ENCODE results near the gene FABP3. TPM values are rescaled to one million over a fixed set of nuclear protein-coding genes. Genes with fewer than 3 reads are reported as not detected.
A peak's percentile ranks its signal among the peaks of the same experiment; 100 is the strongest.

The FABP3 gene
- total and polyA plus RNA-seq, 2 of the 13 experiments (the other 11 are each of a cell fraction or from before 2014, with no cell fraction given): 0.21 to 0.24 TPM

DNA sequence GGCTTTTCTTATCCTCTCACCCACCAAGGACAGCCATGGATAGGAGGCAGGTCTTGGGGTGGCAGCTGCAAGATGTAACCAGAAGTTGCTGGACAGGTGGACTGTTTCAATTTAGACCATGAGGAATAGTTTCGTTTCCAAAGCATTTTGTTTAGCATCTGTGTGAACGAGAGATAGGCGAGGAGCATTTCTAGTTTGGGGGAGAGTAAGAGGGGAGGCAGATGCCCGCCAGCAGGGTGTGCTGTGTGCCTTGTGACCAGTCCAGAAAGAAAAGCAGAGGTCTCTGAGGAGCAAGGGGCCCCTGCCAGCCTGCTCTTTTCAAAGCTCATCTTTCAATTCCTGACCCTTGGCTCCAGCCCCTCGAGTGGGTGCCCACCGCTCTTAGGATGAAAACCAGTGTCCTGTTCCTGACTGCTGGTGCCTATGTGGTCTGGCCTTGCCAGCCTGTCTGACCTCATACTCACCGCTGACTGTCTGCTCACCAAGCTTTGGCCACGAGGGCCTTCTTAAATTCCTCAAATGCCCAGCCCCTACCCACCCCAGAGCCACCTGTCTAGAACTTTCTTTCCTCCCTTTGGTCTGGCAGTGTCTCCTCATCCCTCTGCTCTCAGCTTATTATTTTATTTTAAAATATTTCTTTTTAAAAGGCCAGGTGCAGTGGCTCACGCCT lies 48.6 kb upstream of the FABP3 start (continued):
- TF ChIP-seq, protein P1, sequence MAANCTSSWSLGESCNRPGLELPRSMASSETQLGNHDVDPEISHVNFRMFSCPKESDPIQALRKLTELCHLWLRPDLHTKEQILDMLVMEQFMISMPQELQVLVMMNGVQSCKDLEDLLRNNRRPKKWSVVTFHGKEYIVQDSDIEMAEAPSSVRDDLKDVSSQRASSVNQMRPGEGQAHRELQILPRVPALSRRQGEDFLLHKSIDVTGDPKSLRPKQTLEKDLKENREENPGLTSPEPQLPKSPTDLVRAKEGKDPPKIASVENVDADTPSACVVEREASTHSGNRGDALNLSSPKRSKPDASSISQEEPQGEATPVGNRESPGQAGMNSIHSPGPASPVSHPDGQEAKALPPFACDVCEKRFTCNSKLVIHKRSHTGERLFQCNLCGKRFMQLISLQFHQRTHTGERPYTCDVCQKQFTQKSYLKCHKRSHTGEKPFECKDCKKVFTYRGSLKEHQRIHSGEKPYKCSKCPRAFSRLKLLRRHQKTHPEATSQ (CRISPR knock-in tag; IDR thresholded peaks at IDR 0.05; ENCODE audit: borderline replicate concordance): no peak
- TF ChIP-seq, protein P2, sequence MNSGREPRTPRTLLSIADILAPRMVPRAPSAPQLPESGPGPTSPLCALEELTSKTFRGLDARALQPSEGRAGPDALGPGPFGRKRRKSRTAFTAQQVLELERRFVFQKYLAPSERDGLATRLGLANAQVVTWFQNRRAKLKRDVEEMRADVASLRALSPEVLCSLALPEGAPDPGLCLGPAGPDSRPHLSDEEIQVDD (CRISPR knock-in tag; IDR thresholded peaks at IDR 0.05; ENCODE audit: borderline replicate concordance): no peak
- TF ChIP-seq HNRNPK (IDR thresholded peaks at IDR 0.05; ENCODE audit: low read depth, low read length, poor library complexity, severe bottlenecking) (no peak), ZNF598 (CRISPR knock-in tag; IDR thresholded peaks at IDR 0.05; ENCODE audit: borderline replicate concordance) (no peak), ZNF768 (CRISPR knock-in tag; IDR thresholded peaks at IDR 0.05) (no peak), SMARCC2 (IDR thresholded peaks at IDR 0.05) (no peak), ZBTB38 (CRISPR knock-in tag; IDR thresholded peaks at IDR 0.05) (0 out of 2 replicates have a peak, but pooled peaks have one; percentile 43), FOXJ3 (CRISPR knock-in tag; IDR thresholded peaks at IDR 0.05; ENCODE audit: borderline replicate concordance) (no peak), ARID2 (CRISPR knock-in tag; IDR thresholded peaks at IDR 0.05; ENCODE audit: borderline replicate concordance) (no peak), RAD21 (CRISPR knock-in tag; IDR thresholded peaks at IDR 0.05) (peak; percentile 58), STAG1 (CRISPR knock-in tag; IDR thresholded peaks at IDR 0.05) (peak; percentile 70), TEAD3 (CRISPR knock-in tag; optimal IDR thresholded peaks at IDR 0.05; ENCODE audit: borderline replicate concordance) (peak; percentile 57), NAIF1 (CRISPR knock-in tag; IDR thresholded peaks at IDR 0.05; ENCODE audit: borderline replicate concordance) (no peak), ZNF772 (CRISPR knock-in tag; IDR thresholded peaks at IDR 0.05) (0 out of 2 replicates have a peak, but pooled peaks have one; percentile 9), ZNF3 (CRISPR knock-in tag; IDR thresholded peaks at IDR 0.05) (no peak), PTBP1 (IDR thresholded peaks at IDR 0.05; ENCODE audit: low read depth, low read length, poor library complexity, severe bottlenecking) (no peak), SMC3 (IDR thresholded peaks at IDR 0.05; ENCODE audit: low read length) (peak; percentile 42; the same call in 1 of the 2 replicates)
- TF ChIP-seq, protein P3, sequence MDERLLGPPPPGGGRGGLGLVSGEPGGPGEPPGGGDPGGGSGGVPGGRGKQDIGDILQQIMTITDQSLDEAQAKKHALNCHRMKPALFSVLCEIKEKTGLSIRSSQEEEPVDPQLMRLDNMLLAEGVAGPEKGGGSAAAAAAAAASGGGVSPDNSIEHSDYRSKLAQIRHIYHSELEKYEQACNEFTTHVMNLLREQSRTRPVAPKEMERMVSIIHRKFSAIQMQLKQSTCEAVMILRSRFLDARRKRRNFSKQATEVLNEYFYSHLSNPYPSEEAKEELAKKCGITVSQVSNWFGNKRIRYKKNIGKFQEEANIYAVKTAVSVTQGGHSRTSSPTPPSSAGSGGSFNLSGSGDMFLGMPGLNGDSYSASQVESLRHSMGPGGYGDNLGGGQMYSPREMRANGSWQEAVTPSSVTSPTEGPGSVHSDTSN (CRISPR knock-in tag; IDR thresholded peaks at IDR 0.05): no peak
- TF ChIP-seq, protein P4, sequence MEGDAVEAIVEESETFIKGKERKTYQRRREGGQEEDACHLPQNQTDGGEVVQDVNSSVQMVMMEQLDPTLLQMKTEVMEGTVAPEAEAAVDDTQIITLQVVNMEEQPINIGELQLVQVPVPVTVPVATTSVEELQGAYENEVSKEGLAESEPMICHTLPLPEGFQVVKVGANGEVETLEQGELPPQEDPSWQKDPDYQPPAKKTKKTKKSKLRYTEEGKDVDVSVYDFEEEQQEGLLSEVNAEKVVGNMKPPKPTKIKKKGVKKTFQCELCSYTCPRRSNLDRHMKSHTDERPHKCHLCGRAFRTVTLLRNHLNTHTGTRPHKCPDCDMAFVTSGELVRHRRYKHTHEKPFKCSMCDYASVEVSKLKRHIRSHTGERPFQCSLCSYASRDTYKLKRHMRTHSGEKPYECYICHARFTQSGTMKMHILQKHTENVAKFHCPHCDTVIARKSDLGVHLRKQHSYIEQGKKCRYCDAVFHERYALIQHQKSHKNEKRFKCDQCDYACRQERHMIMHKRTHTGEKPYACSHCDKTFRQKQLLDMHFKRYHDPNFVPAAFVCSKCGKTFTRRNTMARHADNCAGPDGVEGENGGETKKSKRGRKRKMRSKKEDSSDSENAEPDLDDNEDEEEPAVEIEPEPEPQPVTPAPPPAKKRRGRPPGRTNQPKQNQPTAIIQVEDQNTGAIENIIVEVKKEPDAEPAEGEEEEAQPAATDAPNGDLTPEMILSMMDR (CRISPR knock-in tag; IDR thresholded peaks at IDR 0.05): peak; percentile 77
